NB4 (cell line): ENCODE data around the gene PRPF40A.

Experiments used
- CTCF ChIP-seq: IDR thresholded peaks from one replicate; pipeline ENCODE4 v1.5.1; 2012; ENCODE audit warnings: low read depth, low read length
- MAX ChIP-seq: IDR thresholded peaks from 2 replicates; pipeline ENCODE4 v1.6.1; 2011; ENCODE audit warnings: low read depth, low read length
- MYC ChIP-seq: IDR thresholded peaks from 2 replicates; pipeline ENCODE4 v1.6.1; 2011; ENCODE audit warnings: low read depth, low read length
- POLR2A ChIP-seq: IDR thresholded peaks from 2 replicates; pipeline ENCODE4 v1.6.1; 2011; ENCODE audit warnings: mild to moderate bottlenecking; ENCODE audit not compliant: insufficient read length; ENCODE audit errors: extremely low read depth

GRCh38 chr2:152647552-152647951, 69.7 kb downstream of the PRPF40A start:
- no peak for TF ChIP-seq POLR2A
- no peak for TF ChIP-seq CTCF
- no peak for TF ChIP-seq MAX
- no peak for TF ChIP-seq MYC
